T-helper 1 cell treated with Interleukin-12 subunit alpha and Interleukin-12 subunit beta and Interleukin-4 antibody, amounts not matched to agents 30 μg/mL and 1 μg/mL, for 36 hours (primary cell): ENCODE data around the gene CTNND2.
"Not testable (repeated sequence)": the region's sequence is repeated elsewhere in the genome, so short reads cannot be mapped to it uniquely, and the experiment has no call there.

Experiments used
- H3K27ac Mint-ChIP-seq: one replicate; pipeline ENCODE4 v1.8.0; 2021; ENCODE audit warnings: mild to moderate bottlenecking, mixed read lengths
- H3K27me3 Mint-ChIP-seq: one replicate; pipeline ENCODE4 v1.8.0; 2021; ENCODE audit warnings: low read depth, mixed read lengths
- H3K36me3 Mint-ChIP-seq: one replicate; pipeline ENCODE4 v1.8.0; 2021; ENCODE audit warnings: low read depth, mixed read lengths
- H3K4me1 Mint-ChIP-seq: one replicate; pipeline ENCODE4 v1.8.0; 2021; ENCODE audit warnings: low read depth, mixed read lengths
- H3K4me3 Mint-ChIP-seq: one replicate; pipeline ENCODE4 v1.8.0; 2021; ENCODE audit warnings: mild to moderate bottlenecking, moderate library complexity, mixed read lengths
- H3K9me3 Mint-ChIP-seq: one replicate; pipeline ENCODE4 v1.8.0; 2021; ENCODE audit warnings: mixed read lengths

CTNND2 gene

GRCh38 chr5:11121885-11122284 lies 782.4 kb downstream of the CTNND2 start:
- H3K36me3 Mint-ChIP-seq, result no peaks in the 10 kb centered on the region
- H3K4me3 Mint-ChIP-seq, result no peak overlapping the region
- no peaks in the 10 kb centered on the region for H3K9me3 Mint-ChIP-seq
- H3K27me3 Mint-ChIP-seq, result no peaks in the 10 kb centered on the region
- H3K27ac Mint-ChIP-seq, result no peak overlapping the region
- no peaks in the 10 kb centered on the region for H3K4me1 Mint-ChIP-seq

GRCh38 chr5:11110128-11110527 lies 794.1 kb downstream of the CTNND2 start:
- Mint-ChIP-seq H3K36me3 (no peaks in the 10 kb centered on the region), H3K27me3 (no peaks in the 10 kb centered on the region), H3K4me1 (no peaks in the 10 kb centered on the region), H3K9me3 (no peaks in the 10 kb centered on the region), H3K4me3 (no peak overlapping the region), H3K27ac (no peak overlapping the region)

GRCh38 chr5:11105696-11106095 lies 798.5 kb downstream of the CTNND2 start:
- no peaks in the 10 kb centered on the region for H3K4me1 Mint-ChIP-seq

GRCh38 chr5:11104651-11105112 lies 799.6 kb downstream of the CTNND2 start:
- H3K36me3 Mint-ChIP-seq, result no peaks in the 10 kb centered on the region
- no peaks in the 10 kb centered on the region for H3K9me3 Mint-ChIP-seq
- H3K27ac Mint-ChIP-seq, result no peak overlapping the region
- H3K27me3 Mint-ChIP-seq, result no peaks in the 10 kb centered on the region
- no peaks in the 10 kb centered on the region for H3K4me1 Mint-ChIP-seq
- H3K4me3 Mint-ChIP-seq, result no peak overlapping the region

More at GRCh38 chr5:11105696-11106095, 798.5 kb downstream of the CTNND2 start:
- H3K9me3 Mint-ChIP-seq, result no peaks in the 10 kb centered on the region
- no peak overlapping the region for H3K27ac Mint-ChIP-seq
- H3K27me3 Mint-ChIP-seq, result no peaks in the 10 kb centered on the region
- no peaks in the 10 kb centered on the region for H3K36me3 Mint-ChIP-seq
- H3K4me3 Mint-ChIP-seq, result no peak overlapping the region

- no peak overlapping the region for H3K4me3 Mint-ChIP-seq
- H3K4me1 Mint-ChIP-seq, result no peaks in the 10 kb centered on the region
- H3K27me3 Mint-ChIP-seq, result no peaks in the 10 kb centered on the region
- no peaks in the 10 kb centered on the region for H3K9me3 Mint-ChIP-seq
- no peak overlapping the region for H3K27ac Mint-ChIP-seq
- no peaks in the 10 kb centered on the region for H3K36me3 Mint-ChIP-seq
Observed at GRCh38 chr5:11104210-11104609, 800.0 kb downstream of the CTNND2 start.

GRCh38 chr5:11084111-11084510 lies 820.1 kb downstream of the CTNND2 start:
- H3K4me3 Mint-ChIP-seq, result no peak overlapping the region
- no peaks in the 10 kb centered on the region for H3K9me3 Mint-ChIP-seq
- no peak overlapping the region for H3K27ac Mint-ChIP-seq
- H3K36me3 Mint-ChIP-seq, result no peaks in the 10 kb centered on the region
- peaks cover 4% of the 10 kb centered on the region for H3K27me3 Mint-ChIP-seq
- no peaks in the 10 kb centered on the region for H3K4me1 Mint-ChIP-seq

GRCh38 chr5:11082404-11082945 lies 821.8 kb downstream of the CTNND2 start:
- H3K4me3 Mint-ChIP-seq, result no peak overlapping the region
- no peaks in the 10 kb centered on the region for H3K36me3 Mint-ChIP-seq
- H3K27me3 Mint-ChIP-seq, result peaks cover 4% of the 10 kb centered on the region
- no peaks in the 10 kb centered on the region for H3K4me1 Mint-ChIP-seq
- no peaks in the 10 kb centered on the region for H3K9me3 Mint-ChIP-seq
- no peak overlapping the region for H3K27ac Mint-ChIP-seq

- no peak overlapping the region for H3K27ac Mint-ChIP-seq
- H3K4me3 Mint-ChIP-seq, result no peak overlapping the region
- H3K27me3 Mint-ChIP-seq, result peaks cover 4% of the 10 kb centered on the region
- no peaks in the 10 kb centered on the region for H3K4me1 Mint-ChIP-seq
- no peaks in the 10 kb centered on the region for H3K9me3 Mint-ChIP-seq
- H3K36me3 Mint-ChIP-seq, result no peaks in the 10 kb centered on the region
Observed at GRCh38 chr5:11076945-11077613, 827.2 kb downstream of the CTNND2 start.

GRCh38 chr5:11075035-11075805 lies 829.0 kb downstream of the CTNND2 start:
- Mint-ChIP-seq H3K4me1 (no peaks in the 10 kb centered on the region), H3K36me3 (no peaks in the 10 kb centered on the region), H3K9me3 (no peaks in the 10 kb centered on the region), H3K4me3 (no peak overlapping the region), H3K27ac (no peak overlapping the region), H3K27me3 (peaks cover 4% of the 10 kb centered on the region)

GRCh38 chr5:11072568-11072967 lies 831.7 kb downstream of the CTNND2 start:
- H3K4me1 Mint-ChIP-seq, result no peaks in the 10 kb centered on the region
- no peaks in the 10 kb centered on the region for H3K27me3 Mint-ChIP-seq
- no peaks in the 10 kb centered on the region for H3K36me3 Mint-ChIP-seq
- no peak overlapping the region for H3K27ac Mint-ChIP-seq
- H3K4me3 Mint-ChIP-seq, result no peak overlapping the region
- H3K9me3 Mint-ChIP-seq, result no peaks in the 10 kb centered on the region

GRCh38 chr5:11072076-11072475 lies 832.2 kb downstream of the CTNND2 start:
- Mint-ChIP-seq H3K27ac (no peak overlapping the region), H3K4me1 (no peaks in the 10 kb centered on the region), H3K4me3 (no peak overlapping the region)

GRCh38 chr5:11069041-11069440 lies 835.2 kb downstream of the CTNND2 start:
- H3K27me3 Mint-ChIP-seq, result no peaks in the 10 kb centered on the region
- no peaks in the 10 kb centered on the region for H3K36me3 Mint-ChIP-seq
- H3K27ac Mint-ChIP-seq, result no peak overlapping the region
- no peaks in the 10 kb centered on the region for H3K9me3 Mint-ChIP-seq
- H3K4me3 Mint-ChIP-seq, result no peak overlapping the region
- no peaks in the 10 kb centered on the region for H3K4me1 Mint-ChIP-seq

More at GRCh38 chr5:11072076-11072475, 832.2 kb downstream of the CTNND2 start:
- H3K27me3 Mint-ChIP-seq, result no peaks in the 10 kb centered on the region
- H3K9me3 Mint-ChIP-seq, result no peaks in the 10 kb centered on the region
- no peaks in the 10 kb centered on the region for H3K36me3 Mint-ChIP-seq

GRCh38 chr5:11065723-11066122 lies 838.5 kb downstream of the CTNND2 start:
- not testable (repeated sequence) for H3K27me3 Mint-ChIP-seq, H3K4me1 Mint-ChIP-seq, H3K4me3 Mint-ChIP-seq, H3K27ac Mint-ChIP-seq, H3K36me3 Mint-ChIP-seq, H3K9me3 Mint-ChIP-seq

GRCh38 chr5:11064763-11065450 lies 839.3 kb downstream of the CTNND2 start:
- Mint-ChIP-seq H3K9me3 (no peaks in the 10 kb centered on the region), H3K27ac (no peak overlapping the region), H3K27me3 (no peaks in the 10 kb centered on the region), H3K36me3 (no peaks in the 10 kb centered on the region), H3K4me1 (no peaks in the 10 kb centered on the region), H3K4me3 (no peak overlapping the region)
